Activated naive CD4-positive, alpha-beta T cell treated with anti-CD3 and anti-CD28 coated beads, Interleukin-2, amount 10 ng/mL, durations not matched to agents 7 days and 5 days (primary cell): Measurements from ENCODE around the gene SAA1.
"Not testable (repeated sequence)": the region's sequence is repeated elsewhere in the genome, so short reads cannot be mapped to it uniquely, and the experiment has no call there.

Source experiments
- CTCF ChIA-PET: fragments of 350-600 bp; sonication (Branson Sonifier 250); formaldehyde crosslinking; loops from one replicate; lab custom pipeline; 2021; ENCODE audit warnings: antibody characterized with exemption; lab: Charles Lee
- DNase-seq: peaks from one replicate; pipeline ENCODE4 v3.0.0-alpha.2; 2020
- H3K27ac Mint-ChIP-seq: one replicate; pipeline ENCODE4 v1.8.0; 2021; ENCODE audit warnings: mild to moderate bottlenecking, moderate library complexity, mixed read lengths
- H3K27me3 Mint-ChIP-seq: one replicate; pipeline ENCODE4 v1.8.0; 2021; ENCODE audit warnings: mild to moderate bottlenecking, mixed read lengths
- H3K36me3 Mint-ChIP-seq: one replicate; pipeline ENCODE4 v1.8.0; 2021; ENCODE audit warnings: mixed read lengths
- H3K4me1 Mint-ChIP-seq: one replicate; pipeline ENCODE4 v1.8.0; 2021; ENCODE audit warnings: mixed read lengths
- H3K4me3 Mint-ChIP-seq: one replicate; pipeline ENCODE4 v1.8.0; 2021; ENCODE audit warnings: mild to moderate bottlenecking, moderate library complexity, mixed read lengths
- H3K9me3 Mint-ChIP-seq: one replicate; pipeline ENCODE4 v1.8.0; 2021; ENCODE audit warnings: mixed read lengths

The SAA1 gene

GRCh38 chr11:18267335-18268133, 1.5 kb downstream of the SAA1 start:
- H3K9me3 Mint-ChIP-seq, CTCF ChIA-PET, H3K36me3 Mint-ChIP-seq, H3K4me3 Mint-ChIP-seq, DNase-seq, H3K27ac Mint-ChIP-seq: not testable (repeated sequence)
- H3K27me3 Mint-ChIP-seq, result peaks cover 22% of the 10 kb centered on the region
- H3K4me1 Mint-ChIP-seq, result peaks cover 18% of the 10 kb centered on the region

GRCh38 chr11:18269252-18269651, 3.2 kb downstream of the SAA1 start:
- not testable (repeated sequence) for H3K27ac Mint-ChIP-seq

GRCh38 chr11:18270102-18270501, 4.0 kb downstream of the SAA1 start:
- H3K27ac Mint-ChIP-seq, result no peak overlapping the region
- CTCF ChIA-PET, result no interaction called here

More at GRCh38 chr11:18269252-18269651, 3.2 kb downstream of the SAA1 start:
- DNase-seq, H3K4me3 Mint-ChIP-seq, CTCF ChIA-PET, H3K36me3 Mint-ChIP-seq, H3K9me3 Mint-ChIP-seq: not testable (repeated sequence)
- H3K4me1 Mint-ChIP-seq, result peaks cover 16% of the 10 kb centered on the region
- peaks cover 19% of the 10 kb centered on the region for H3K27me3 Mint-ChIP-seq

GRCh38 chr11:18271206-18271605, 5.1 kb downstream of the SAA1 start:
- H3K27me3 Mint-ChIP-seq, result peaks cover 4% of the 10 kb centered on the region
- no peak overlapping the region for H3K27ac Mint-ChIP-seq
- peaks cover 2% of the 10 kb centered on the region for H3K9me3 Mint-ChIP-seq
- peaks cover 8% of the 10 kb centered on the region for H3K4me1 Mint-ChIP-seq
- peaks cover 2% of the 10 kb centered on the region for H3K36me3 Mint-ChIP-seq
- DNase-seq, result no peak
- H3K4me3 Mint-ChIP-seq, result no peak overlapping the region
- CTCF ChIA-PET, result no interaction called here

More at GRCh38 chr11:18270102-18270501, 4.0 kb downstream of the SAA1 start:
- H3K9me3 Mint-ChIP-seq, result no peaks in the 10 kb centered on the region
- peaks cover 11% of the 10 kb centered on the region for H3K4me1 Mint-ChIP-seq
- no peak for DNase-seq
- H3K4me3 Mint-ChIP-seq, result no peak overlapping the region
- H3K27me3 Mint-ChIP-seq, result peaks cover 11% of the 10 kb centered on the region
- H3K36me3 Mint-ChIP-seq, result no peaks in the 10 kb centered on the region

- Mint-ChIP-seq H3K27me3 (no peaks in the 10 kb centered on the region), H3K4me1 (peaks cover 32% of the 10 kb centered on the region), H3K9me3 (peaks cover 2% of the 10 kb centered on the region), H3K27ac (no peak overlapping the region), H3K36me3 (peaks cover 42% of the 10 kb centered on the region), H3K4me3 (no peak overlapping the region)
- CTCF ChIA-PET, result interaction anchor here (1.2 kb wide), 1 partner anchor 34 kb away, joined by 4 read pairs; no protein-coding TSS in a partner anchor
- no peak for DNase-seq
Observed at GRCh38 chr11:18277565-18278271, 11.7 kb downstream of the SAA1 start.

DNA sequence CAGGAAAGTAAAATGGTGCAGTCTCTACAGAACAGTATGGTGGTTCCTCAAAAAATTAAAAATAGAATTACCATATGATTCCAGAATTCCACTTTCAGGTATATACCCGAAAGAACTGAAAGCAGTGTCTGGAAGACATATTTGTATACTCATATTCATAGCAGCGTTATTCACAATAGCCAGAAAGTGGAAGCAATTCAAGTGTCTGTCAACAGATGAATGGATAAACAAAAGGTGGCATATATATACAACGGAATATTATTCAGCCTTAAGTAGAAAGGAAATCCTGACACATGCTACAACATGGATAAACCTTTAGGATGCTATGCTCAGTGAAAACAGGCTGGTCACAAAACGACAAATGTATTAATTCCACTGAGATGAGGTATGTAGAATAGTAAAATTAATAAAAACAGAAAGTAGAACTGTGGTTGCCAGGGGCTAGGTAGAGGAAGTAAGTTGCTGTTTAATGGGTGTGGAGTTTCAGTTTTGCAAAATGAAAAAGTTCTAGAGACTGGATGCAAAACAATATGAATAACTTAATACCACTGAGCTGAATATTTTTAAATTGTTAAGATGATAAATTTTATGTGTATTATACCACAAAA, 14.5 kb downstream of the SAA1 start:
- CTCF ChIA-PET, result interaction anchor here (1.6 kb wide), 1 partner anchor 37 kb away, joined by 6 read pairs; no protein-coding TSS in a partner anchor
- Mint-ChIP-seq H3K9me3 (no peaks in the 10 kb centered on the region), H3K27ac (peak overlapping the region; percentile 85), H3K4me1 (peaks cover 33% of the 10 kb centered on the region), H3K36me3 (peaks cover 54% of the 10 kb centered on the region), H3K27me3 (no peaks in the 10 kb centered on the region), H3K4me3 (peak overlapping the region; percentile 3)
- DNase-seq, result no peak

- H3K27ac Mint-ChIP-seq, result no peak overlapping the region
- CTCF ChIA-PET, result no interaction called here
- H3K36me3 Mint-ChIP-seq, result peaks cover 63% of the 10 kb centered on the region
- H3K4me1 Mint-ChIP-seq, result peaks cover 33% of the 10 kb centered on the region
- no peak overlapping the region for H3K4me3 Mint-ChIP-seq
- DNase-seq, result no peak
- no peaks in the 10 kb centered on the region for H3K9me3 Mint-ChIP-seq
- H3K27me3 Mint-ChIP-seq, result no peaks in the 10 kb centered on the region
Observed at GRCh38 chr11:18282626-18283025, 16.6 kb downstream of the SAA1 start.

DNA sequence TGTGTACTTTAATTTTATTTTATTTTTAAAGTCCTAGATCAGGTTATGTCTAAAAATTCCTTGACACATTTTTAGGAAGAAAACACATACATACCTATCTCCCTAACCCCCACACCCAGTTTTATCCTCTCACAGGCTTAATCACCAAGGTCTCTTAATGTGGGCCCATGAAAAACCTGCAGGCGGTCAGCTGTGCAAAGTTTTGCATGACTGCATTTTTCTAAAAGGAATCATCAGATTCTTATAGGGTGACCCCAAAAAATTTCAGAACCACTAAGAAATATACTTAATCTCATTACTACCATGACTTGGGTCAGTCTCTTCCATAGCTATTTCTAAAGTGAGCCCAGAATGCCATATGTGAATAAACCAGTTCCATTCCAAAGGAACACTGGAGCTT, 19.8 kb downstream of the SAA1 start:
- Mint-ChIP-seq H3K4me1 (peaks cover 16% of the 10 kb centered on the region), H3K36me3 (peaks cover 53% of the 10 kb centered on the region), H3K27me3 (no peaks in the 10 kb centered on the region), H3K4me3 (no peak overlapping the region), H3K27ac (no peak overlapping the region), H3K9me3 (no peaks in the 10 kb centered on the region)
- CTCF ChIA-PET, result interaction anchor here (1.2 kb wide), 1 partner anchor 42 kb away, joined by 3 read pairs; no protein-coding TSS in a partner anchor
- no peak for DNase-seq

GRCh38 chr11:18288911-18289310, 22.8 kb downstream of the SAA1 start:
- H3K36me3 Mint-ChIP-seq, result peaks cover 54% of the 10 kb centered on the region
- no peaks in the 10 kb centered on the region for H3K27me3 Mint-ChIP-seq
- H3K4me3 Mint-ChIP-seq, result no peak overlapping the region
- H3K9me3 Mint-ChIP-seq, result no peaks in the 10 kb centered on the region
- CTCF ChIA-PET, result no interaction called here
- no peak for DNase-seq
- H3K27ac Mint-ChIP-seq, result no peak overlapping the region
- H3K4me1 Mint-ChIP-seq, result no peaks in the 10 kb centered on the region

- Mint-ChIP-seq H3K36me3 (peaks cover 58% of the 10 kb centered on the region), H3K9me3 (no peaks in the 10 kb centered on the region), H3K4me1 (peaks cover 2% of the 10 kb centered on the region), H3K27ac (no peak overlapping the region), H3K27me3 (no peaks in the 10 kb centered on the region), H3K4me3 (no peak overlapping the region)
- CTCF ChIA-PET, result interaction anchor here (0.8 kb wide), 1 partner anchor 13 kb away, joined by 3 read pairs; no protein-coding TSS in a partner anchor
- no peak for DNase-seq
Observed at GRCh38 chr11:18294862-18295261, 28.8 kb downstream of the SAA1 start.

DNA sequence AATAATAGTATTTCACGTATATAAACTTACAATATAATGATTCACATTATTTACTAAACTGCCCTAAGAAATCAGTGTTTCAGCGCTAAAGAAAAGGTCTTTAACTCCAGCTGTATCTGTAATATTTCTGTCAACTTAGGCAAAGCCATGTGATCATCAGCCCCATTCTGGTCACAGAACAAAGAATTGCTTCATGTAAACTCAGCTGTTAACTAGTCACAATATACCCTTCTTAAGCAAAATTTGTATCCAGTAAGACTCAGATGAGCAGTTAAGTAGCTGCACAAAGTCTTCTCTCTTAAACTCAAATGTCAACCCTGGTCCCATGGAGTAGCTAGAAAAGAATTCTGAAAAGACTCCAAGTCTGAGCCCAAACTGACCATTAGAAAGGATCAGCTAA, 29.3 kb downstream of the SAA1 start:
- CTCF ChIA-PET, result interaction anchor here (0.8 kb wide), 1 partner anchor 12 kb away, joined by 3 read pairs; no protein-coding TSS in a partner anchor
- peaks cover 56% of the 10 kb centered on the region for H3K36me3 Mint-ChIP-seq
- DNase-seq, result no peak
- H3K27ac Mint-ChIP-seq, result no peak overlapping the region
- no peak overlapping the region for H3K4me3 Mint-ChIP-seq
- peaks cover 2% of the 10 kb centered on the region for H3K4me1 Mint-ChIP-seq
- no peaks in the 10 kb centered on the region for H3K9me3 Mint-ChIP-seq
- no peaks in the 10 kb centered on the region for H3K27me3 Mint-ChIP-seq

- DNase-seq, result no peak
- Mint-ChIP-seq H3K36me3 (peaks cover 57% of the 10 kb centered on the region), H3K4me3 (no peak overlapping the region), H3K9me3 (no peaks in the 10 kb centered on the region), H3K4me1 (peaks cover 2% of the 10 kb centered on the region), H3K27ac (no peak overlapping the region), H3K27me3 (no peaks in the 10 kb centered on the region)
- CTCF ChIA-PET, result no interaction called here
Observed at GRCh38 chr11:18299721-18300120, 33.7 kb downstream of the SAA1 start.

GRCh38 chr11:18304745-18305144, 38.7 kb downstream of the SAA1 start:
- DNase-seq, result no peak
- no peaks in the 10 kb centered on the region for H3K27me3 Mint-ChIP-seq
- no peak overlapping the region for H3K27ac Mint-ChIP-seq
- CTCF ChIA-PET, result no interaction called here
- H3K4me1 Mint-ChIP-seq, result no peaks in the 10 kb centered on the region
- H3K4me3 Mint-ChIP-seq, result no peak overlapping the region
- no peaks in the 10 kb centered on the region for H3K9me3 Mint-ChIP-seq
- peaks cover 46% of the 10 kb centered on the region for H3K36me3 Mint-ChIP-seq

DNA sequence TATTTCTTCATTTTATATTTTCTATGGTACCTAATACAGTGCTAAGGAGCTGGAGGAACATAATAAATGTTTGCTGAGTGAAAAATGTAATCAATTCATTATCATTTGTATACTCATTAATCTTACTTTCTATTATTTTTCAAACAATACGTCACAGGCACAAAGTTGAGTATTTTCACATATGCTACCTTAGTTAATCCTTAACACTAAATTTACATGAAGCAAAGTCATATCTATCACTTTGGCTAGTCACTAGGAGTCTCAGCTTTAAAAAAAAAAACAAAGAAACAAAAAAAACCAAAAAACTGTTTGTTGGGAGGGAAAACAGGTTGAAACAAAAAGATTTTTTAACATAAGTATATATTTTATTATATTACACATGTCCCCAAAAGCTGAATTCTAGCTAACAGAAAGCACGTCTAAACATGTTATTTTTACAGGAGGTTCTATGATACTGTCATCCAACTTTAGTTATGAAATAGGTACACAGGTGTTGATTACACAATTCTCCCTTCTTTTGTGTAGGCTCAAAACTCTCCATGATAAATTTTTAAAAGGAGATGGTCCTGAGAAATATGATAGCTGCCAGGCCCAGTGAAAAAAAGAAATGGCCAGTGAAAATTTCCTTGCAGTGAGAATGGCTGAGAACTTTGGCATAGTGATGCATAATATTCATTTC, 41.5 kb downstream of the SAA1 start:
- CTCF ChIA-PET, result interaction anchor here (1.3 to 1.7 kb wide), 2 partner anchors 12 to 64 kb away, joined by 3 to 4 read pairs; no protein-coding TSS in a partner anchor
- Mint-ChIP-seq H3K4me1 (no peaks in the 10 kb centered on the region), H3K4me3 (no peak overlapping the region), H3K27ac (no peak overlapping the region), H3K36me3 (peaks cover 38% of the 10 kb centered on the region), H3K27me3 (no peaks in the 10 kb centered on the region), H3K9me3 (no peaks in the 10 kb centered on the region)
- no peak for DNase-seq
